GM21723 (cell line): ENCODE data around the gene TIMM8B.
"Not testable (repeated sequence)": the region's sequence is repeated elsewhere in the genome, so short reads cannot be mapped to it uniquely, and the experiment has no call there.

Experiments
- ATAC-seq: cut with Tn5 transposase; IDR thresholded peaks from one replicate; pipeline ENCODE4 v1.9.1; 2021; ENCODE audit warnings: mild to moderate bottlenecking, moderate library complexity; ENCODE audit not compliant: unreplicated experiment

The TIMM8B gene

DNA sequence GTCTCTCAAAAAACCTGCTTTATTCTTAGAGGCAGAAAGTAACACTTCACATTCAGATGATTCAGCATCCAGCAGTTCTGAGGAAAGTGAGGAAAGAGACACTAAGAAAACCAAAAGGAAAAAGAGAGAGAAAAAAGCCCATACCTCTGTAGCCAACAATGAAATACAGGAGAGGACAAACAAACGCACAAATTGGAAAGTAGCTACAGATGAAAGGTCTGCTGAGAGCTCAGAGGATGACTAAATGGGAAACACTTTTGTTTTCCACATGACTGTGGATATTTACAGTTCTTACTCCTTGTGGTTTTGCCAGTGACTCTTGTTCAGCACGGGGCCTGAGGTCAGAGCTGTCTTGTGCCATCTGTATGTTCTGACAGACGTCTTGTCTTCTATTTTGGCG, 3.8 kb downstream of the TIMM8B start:
- ATAC-seq = no peak

DNA sequence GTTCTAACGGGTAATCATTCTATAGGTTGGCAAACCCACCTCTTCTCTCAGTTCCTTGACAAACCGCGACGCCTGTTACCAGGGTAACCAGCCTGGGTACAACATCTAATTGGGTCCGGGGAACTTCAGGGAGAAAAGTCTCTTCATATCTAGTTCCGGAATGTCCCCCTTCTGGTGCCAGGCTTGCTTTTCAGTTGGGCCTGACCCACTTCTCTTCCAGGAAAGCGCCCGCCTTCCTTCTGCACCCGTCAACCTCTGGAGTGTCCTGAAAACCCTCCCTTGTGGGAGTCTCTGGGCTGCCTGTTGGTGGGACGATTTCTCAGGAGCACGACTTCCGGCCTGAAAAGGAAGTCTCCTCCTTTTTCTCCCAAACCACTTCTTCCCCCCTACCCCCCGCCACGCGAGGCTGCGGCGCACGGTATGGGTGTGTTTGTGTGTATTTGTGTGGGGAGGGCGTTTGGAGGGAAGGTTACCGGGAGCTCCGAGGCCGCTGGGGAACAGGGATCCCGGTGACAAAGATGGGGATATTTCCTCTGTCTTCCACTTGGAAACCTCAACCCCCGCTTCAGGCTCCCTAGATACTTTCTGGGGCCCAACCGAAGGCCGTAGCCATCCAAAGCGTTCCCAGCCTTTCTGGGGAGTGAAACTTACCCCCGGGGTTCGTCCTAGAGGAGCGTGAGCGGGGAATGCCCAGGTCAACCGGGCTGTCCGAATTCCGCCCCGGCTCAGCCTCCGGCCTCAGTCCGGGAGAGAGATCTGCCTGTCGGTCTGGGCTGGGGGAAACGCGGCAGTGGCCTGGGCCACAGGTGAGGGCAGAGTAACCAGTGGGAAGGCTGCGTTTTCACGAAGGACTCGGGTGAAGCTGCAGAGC, 12.4 kb downstream of the TIMM8B start, which contains the start of the genes NKAPD1 and PIH1D2:
TSS of gene NKAPD1 (plus strand) at position 359 of the 871 bp plus-strand sequence. CDS start 1,276 bp downstream, outside the sequence.
TSS of gene PIH1D2 (minus strand) at position 77 of the 871 bp plus-strand sequence. CDS start 843 bp downstream, outside the sequence.
- peak; percentile 93 for ATAC-seq

DNA sequence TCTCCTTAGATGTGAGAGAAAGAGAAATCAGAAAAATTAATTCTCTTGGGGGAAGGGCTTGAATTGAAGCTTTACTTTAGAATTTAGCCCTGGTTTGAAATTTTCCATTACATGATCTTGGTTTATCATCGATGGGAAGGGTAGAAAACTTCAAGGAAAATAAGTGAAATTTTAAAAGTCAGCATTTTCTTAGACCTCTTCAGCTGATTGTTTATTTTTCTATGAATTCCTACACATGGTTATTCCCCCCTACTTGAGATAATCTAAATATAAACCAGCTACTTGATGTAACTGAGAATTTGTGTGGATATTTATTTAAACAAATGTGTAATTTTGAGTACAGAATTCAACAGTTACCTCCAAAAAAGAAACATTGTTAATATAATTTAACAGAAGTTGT, 23.6 kb downstream of the TIMM8B start:
- ATAC-seq = no peak

DNA sequence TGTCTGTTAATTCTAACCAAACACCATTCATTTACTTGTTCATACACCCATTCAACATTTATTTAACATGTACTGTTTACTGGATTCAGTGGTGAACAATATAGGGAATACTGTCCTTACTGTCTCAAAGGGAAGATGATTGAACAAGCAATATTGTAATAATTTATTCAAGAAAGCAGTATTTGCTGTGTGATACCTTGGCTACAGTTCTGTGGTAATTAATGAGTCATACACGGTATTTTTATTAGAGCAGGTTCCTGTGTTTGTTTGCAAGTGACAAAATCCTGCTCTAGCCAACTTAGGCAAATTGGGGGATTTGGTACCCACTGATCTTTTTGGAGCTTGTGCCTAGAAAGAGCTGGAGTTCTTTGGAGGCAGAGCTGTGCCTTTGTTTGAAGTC, 28.5 kb downstream of the TIMM8B start:
- ATAC-seq = no peak

DNA sequence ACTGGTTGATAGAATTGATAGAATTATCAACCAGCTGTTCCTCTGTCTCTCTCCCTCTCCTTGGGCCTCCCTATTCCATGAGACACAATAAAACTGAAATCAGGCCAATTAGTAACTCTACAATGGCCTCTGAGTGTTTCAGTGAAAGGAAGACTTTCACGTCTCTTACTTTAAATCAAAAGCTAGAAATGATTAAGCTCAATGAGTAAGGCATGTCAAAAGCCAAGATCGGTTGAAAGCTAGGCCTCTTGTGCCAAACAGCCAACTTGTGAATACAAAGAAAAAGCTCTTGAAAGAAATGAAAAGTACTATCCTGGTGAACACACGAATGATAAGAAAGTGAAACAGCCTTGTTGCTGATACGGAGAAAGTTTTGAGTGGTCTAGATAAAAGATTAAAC, 29.4 kb downstream of the TIMM8B start:
- ATAC-seq = no peak

DNA sequence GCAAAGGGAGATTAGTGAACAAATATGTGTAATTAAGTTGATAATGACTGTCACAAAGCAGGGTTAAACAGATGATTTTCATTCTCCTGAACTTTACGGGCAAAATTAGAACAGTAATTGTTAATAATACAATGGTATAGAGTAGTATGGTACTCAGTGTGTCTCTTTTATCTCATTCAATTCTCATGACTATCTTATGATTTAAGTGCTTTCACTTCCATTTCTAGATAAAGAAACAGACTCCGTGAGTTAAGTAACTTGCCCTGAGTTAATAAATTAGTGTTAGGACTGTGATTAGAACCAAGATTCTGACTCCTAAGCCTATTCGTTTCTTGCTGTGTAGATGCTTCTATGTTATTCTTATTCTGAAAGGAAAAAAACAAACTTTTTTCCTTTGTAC, 34.8 kb downstream of the TIMM8B start:
- ATAC-seq = no peak

DNA sequence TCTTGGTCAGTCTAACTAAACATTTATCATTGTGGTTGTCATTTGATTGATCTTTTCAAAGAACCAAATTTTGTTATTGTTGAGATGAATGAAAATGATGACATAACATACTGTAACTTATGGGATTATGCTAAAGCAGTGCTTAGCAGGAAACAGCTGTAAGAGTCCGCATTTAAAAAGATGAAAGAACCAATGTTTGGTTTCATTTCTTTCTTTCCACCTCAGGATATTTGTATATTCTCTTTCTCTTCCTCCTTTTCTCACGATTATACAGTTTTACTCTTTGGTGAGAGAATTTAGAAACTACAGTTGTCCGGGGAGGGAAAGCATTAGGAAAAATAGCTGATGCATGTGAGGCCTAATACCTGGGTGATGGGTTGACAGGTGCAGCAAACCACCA, 35.8 kb downstream of the TIMM8B start:
- peak; percentile 91 for ATAC-seq

DNA sequence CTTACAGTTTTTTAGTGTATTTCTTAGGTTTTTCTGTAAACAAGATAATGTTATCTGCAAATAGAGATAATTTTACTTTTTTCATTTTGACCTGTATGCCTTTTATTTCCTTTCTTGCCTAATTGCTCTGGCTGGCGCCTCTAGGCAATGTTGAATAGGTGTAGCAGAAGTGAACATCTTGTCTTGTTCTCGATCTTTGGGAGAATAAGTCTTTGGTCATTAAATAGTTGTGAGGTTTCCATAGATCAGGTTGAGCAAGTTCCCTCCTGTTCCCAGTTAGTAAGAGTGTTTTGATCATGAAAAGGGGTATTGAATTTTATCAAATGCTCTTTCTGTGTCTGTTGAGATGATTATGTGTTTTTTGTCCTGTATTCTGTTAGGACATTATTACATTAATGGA, 36.8 kb downstream of the TIMM8B start:
- ATAC-seq = no peak

DNA sequence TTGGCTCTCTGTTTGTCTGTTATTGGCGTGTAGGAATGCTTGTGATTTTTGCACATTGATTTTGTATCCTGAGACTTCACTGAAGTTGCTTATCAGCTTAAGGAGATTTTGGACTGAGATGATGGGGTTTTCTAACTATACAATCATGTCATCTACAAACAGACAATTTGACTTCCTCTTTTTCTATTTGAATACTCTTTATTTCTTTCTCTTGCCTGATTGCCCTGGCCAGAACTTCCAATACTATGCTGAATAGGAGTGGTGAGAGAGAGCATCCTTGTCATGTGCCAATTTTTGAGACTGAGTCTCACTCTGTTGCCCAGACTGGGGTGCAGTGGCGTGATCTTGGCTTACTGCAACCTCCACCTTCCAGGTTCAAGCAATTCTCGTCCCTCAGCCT, 38.3 kb downstream of the TIMM8B start:
- ATAC-seq = not testable (repeated sequence)

DNA sequence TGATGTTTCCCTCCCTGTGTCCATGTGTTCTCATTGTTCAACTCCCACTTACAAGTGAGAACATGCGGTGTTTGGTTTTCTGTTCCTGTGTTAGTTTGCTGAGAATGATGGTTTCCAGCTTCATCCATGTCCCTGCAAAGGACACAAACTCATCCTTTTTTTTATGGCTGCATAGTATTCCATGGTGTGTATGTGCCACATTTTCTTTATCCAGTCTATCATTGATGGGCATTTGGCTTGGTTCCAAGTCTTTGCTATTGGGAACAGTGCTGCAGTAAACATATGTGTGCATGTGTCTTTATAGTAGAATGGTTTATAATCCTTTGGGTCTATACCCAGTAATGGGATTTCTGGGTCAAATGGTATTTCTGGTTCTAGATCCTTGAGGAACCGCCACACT, 39.9 kb downstream of the TIMM8B start:
- not testable (repeated sequence) for ATAC-seq

DNA sequence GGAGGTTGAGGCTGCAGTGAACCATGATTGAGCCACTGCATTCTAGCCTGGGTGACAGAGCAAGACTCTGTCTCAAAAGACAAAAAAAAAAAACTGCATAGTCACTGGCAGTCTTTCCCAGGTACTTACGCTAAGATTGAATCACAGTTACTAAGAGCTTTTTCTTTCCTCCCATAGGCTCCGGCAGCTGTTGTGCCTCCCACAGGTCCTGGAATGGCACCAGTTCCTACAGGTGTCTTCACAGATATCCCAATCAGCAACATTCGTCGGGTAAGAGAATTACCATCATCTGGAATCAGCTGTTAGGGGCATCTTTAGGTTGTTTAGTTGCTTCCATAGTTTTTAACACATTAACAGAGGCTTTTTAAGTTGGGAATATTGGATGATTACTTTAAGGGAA, 41.6 kb downstream of the TIMM8B start:
- ATAC-seq = no peak

DNA sequence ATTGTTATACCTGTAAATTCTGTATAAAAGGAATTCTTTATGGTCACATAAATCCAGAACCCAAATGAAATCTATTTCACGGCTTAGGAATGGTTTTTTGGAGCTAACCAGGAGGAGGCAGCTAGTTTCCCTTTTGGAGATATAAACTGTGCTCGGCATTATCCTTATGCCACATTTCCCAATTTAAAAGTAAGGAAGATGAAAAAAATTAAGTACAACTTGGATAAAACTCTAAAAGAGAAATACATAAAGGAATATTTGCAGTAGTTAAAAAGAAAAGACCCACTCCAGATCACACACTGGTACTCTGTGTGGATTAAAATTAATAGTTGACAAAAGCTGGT, 43.6 kb downstream of the TIMM8B start:
- no peak for ATAC-seq

DNA sequence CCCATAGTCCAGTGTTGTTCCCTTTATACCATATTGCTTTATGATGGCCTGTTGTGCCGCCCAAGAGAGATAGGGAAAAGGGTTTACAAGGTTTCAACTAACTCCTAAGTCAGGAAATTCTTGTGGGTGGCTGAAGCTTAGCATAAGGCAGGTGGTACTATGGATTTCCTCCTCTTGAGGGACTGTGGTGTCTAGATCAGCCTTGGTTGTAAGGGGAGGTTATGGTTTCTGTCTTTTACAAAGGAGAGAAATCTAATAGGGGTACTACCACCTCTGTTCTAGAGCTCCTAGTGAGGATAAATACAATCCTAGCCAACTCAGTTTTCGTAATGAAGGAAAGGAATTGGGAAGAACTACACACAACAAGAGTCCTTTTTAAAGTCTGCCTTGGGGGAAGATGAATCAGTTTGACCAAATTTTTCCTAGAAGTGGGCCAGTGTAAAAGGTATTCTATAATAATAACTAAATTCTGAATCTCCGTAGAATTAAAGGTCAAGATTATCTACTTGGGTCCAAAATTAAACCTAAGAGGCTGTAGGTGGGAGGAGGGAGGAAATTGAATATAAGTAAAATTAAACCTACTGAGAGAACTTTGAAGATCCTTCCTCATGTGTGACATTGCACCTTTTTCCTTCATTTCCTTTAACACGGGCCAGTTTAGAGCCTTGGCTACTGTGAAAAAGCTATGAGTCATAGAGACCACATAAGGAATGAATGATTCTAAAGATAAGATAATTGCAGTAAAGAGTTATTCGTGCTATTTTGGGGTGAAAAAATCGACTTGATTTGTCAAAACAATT, 44.2 kb downstream of the TIMM8B start:
- ATAC-seq = no peak

DNA sequence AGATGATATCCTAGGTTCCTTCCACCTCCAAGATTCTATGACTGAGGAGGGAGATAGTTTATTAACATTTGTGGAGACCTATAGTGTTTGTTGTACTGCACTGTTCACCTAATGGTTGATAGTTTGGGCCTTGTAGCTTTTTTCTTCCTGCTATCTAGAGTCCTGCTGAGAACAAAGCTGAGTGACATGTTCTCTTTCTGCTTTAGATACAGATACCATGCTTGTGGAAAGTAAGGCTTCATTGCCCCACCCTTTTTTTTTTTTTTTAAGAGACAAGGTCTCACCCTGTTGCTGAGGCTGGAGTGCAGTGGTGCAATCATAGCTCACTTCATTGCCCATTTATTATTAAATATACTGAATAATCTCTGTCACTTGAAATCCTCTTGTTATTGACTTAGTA, 49.0 kb downstream of the TIMM8B start:
- no peak for ATAC-seq
